ENCODE measurements around the gene ST3GAL3.

ST3GAL3 gene

DNA sequence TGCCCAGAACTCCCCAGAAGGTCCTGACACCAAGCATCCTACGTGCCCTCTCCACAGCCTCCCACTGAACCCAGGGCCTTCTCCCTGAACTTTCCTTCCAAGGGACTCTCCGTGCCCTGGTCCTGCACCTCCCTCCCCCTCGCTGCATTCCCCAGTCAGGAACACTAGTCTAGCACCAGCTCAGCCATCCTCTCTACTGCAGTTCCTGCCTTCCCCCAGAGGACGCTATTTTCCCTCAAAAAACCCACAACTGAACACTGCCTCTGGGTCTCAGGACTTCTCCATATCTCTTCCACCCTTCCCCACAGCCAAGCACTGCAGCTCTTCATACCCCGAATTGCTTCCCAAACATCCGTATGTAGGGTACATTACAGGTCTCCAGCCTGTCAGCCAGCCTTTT lies 213.7 kb downstream of the ST3GAL3 start:
- DNase-seq: no peak

DNA sequence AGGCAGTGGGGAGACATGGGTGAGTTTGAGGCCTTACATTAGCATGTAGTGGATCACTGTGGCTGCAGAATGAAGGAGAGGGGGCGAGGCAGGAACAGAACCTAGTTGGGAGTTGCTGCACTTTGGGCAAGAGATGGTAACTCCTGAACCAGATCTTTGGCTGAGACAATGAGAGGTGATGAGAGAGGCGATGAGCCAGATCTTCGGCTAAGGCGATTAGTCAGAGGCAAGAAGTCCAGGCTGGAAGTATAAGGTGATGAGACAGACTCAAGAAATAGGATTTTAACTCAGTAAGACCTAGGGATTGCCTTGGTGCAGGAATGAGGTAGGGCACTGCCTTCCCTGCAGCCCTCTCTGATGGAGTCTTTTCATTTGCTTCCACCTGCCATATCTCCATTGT lies 217.2 kb downstream of the ST3GAL3 start:
- DNase-seq: no peak

DNA sequence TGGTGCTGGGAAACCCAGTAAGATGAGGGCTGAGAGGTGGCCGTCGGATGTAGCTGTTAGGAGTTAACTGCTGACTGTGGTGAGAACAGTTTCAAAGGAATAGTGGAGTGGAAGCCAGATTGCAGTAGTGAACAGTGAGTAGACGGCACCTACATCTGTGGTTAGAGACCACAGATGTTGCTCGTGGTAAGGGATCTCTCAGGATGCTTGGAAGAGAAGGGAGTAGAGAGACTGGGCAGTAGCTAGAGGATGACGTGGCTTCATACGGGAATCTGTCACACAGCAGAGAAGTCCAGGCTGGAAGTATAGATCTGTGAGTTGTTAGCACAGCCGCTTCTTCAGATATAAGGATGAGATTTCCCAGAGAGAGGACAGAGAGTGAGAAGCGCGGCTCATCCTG lies 218.5 kb downstream of the ST3GAL3 start:
- no peak for DNase-seq

DNA sequence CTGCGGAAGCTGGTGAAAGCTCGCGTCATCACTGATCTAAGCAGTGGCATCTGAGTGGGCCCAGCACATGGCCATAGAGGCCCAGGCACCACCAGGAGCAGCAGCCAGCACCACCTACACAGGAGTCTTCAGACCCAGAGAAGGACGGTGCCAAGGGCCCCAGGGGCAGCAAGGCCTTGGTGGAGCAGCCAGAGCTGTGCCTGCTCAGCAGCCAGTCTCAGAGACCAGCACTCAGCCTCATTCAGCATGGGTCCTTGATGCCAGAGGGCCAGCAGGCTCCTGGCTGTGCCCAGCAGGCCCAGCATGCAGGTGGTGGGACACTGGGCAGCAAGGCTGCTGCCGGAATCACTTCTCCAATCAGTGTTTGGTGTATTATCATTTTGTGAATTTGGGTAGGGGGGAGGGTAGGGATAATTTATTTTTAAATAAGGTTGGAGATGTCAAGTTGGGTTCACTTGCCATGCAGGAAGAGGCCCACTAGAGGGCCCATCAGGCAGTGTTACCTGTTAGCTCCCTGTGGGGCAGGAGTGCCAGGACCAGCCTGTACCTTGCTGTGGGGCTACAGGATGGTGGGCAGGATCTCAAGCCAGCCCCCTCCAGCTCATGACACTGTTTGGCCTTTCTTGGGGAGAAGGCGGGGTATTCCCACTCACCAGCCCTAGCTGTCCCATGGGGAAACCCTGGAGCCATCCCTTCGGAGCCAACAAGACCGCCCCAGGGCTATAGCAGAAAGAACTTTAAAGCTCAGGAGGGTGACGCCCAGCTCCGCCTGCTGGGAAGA lies 223.0 kb downstream of the ST3GAL3 start:
- no peak for DNase-seq

DNA sequence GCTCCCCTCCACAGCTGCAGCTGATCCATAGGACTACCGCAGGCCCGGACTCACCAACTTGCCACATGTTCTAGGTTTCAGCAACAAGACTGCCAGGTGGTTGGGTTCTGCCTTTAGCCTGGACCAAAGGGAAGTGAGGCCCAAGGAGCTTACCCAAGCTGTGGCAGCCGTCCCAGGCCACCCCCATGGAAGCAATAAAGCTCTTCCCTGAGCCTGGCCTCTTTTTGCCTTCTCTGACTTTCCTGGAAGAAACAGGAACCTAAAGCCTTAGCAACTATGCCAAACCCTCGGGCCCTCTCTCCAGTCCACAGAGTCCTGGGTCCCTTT lies 223.6 kb downstream of the ST3GAL3 start:
- no peak for DNase-seq

DNA sequence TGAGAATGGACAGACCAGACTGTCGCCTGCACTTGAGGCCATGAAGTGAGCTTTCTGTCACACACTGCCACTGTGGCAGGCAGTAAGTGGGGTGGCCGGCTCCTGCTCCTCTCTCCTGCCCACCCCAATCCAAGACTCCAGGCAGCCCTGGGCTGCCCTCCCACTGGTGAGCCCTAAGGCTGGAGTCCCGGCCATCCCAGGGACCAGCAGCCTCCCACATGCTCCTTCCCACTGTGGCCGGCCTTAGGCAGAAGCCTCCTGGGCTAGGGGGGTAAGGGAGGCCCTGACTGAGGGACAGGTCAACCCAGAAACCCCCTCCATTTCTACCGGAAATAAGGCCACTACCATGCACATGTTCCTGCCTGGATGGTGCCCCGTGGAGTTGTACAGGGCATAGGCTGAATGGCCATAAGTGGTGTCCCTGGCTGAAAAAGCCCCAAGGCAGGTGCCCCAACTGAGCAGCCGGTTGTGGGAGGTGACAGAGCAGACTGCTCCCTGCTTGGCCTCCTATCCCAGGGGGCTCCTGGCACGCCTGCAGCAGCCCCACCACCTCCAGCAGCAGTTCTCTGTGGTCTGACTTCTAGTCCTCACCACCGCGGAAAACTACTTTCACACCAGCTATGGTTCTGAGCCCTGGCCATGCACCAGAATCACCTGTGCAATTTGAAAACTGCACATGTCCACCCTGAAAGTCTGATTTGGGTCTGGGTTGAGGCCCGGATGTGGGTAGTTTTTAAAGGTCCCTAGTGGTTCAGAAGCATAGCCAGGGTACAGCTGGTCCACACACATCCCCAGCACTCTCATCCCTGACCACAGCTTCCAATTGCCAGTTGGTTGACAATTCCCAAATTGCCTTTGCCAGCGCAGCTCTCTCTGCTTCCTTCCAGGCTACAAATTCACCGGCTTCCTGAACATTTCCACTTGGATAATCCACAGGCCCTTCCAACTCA lies 224.7 kb downstream of the ST3GAL3 start:
- no peak for DNase-seq

DNA sequence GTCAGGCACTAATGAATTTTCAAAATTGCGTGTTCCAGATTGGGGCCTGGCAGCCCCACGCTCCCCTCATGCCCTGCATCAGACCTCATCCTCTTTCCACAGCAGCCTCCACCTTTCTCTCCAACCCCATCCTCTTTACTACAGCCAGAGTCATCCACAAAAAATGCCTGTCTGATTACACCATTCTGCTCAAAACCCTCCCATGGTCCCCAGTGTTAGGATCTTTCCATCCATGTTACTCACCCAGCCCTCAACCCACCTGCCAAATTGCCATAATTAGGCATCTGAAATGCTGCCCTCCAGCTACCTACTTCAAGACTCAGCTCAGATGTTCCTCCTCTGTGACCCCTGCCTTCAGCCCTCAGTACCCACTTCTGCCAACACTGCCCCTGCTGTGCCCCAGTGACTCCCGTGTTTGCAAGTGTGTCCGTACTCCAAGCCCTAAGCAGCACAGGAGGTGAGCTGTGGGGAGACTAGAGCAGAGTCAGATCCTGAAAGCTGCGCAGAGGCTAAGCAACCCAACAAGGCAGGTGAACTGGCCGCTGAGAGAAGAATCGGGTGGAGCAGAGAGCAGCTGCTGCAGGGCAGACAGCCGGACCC lies 225.6 kb downstream of the ST3GAL3 start:
- DNase-seq: no peak

DNA sequence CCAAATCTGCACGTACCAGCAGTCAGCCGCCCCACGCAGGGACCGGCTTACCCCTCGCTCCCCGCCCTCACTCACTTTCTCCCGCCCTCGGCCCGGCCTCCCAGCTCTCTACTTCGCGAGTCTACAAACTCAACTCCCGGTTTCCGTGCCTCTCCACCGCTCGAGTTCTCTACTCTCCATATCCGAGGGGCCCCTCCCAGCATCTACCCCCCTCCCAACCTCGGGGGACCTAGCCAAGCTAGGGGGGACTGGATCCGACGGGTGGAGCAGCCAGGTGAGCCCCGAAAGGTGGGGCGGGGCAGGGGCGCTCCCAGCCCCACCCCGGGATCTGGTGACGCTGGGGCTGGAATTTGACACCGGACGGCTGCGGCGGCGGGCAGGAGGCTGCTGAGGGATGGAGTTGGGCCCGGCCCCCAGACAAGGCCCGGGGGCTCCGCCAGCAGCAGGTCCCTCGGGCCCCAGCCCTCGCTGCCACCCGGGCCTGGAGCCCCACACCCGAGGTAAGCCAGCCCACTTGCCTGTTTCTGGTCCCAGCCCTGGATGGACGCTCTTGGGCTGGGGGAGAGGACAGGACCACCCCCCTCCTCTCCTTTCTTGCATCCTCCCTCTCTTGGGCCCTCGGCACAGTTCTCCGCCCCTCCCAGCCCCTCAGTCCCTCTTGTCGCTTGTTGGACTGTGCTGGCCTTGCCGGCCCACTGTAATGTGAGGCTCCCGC lies 226.2 kb downstream of the ST3GAL3 start, which contains the start of gene ARTN:
Gene ARTN (plus strand): TSS at position 416 of the 715 bp plus-strand sequence. CDS start 1,856 bp downstream, outside the sequence.
- DNase-seq: no peak

DNA sequence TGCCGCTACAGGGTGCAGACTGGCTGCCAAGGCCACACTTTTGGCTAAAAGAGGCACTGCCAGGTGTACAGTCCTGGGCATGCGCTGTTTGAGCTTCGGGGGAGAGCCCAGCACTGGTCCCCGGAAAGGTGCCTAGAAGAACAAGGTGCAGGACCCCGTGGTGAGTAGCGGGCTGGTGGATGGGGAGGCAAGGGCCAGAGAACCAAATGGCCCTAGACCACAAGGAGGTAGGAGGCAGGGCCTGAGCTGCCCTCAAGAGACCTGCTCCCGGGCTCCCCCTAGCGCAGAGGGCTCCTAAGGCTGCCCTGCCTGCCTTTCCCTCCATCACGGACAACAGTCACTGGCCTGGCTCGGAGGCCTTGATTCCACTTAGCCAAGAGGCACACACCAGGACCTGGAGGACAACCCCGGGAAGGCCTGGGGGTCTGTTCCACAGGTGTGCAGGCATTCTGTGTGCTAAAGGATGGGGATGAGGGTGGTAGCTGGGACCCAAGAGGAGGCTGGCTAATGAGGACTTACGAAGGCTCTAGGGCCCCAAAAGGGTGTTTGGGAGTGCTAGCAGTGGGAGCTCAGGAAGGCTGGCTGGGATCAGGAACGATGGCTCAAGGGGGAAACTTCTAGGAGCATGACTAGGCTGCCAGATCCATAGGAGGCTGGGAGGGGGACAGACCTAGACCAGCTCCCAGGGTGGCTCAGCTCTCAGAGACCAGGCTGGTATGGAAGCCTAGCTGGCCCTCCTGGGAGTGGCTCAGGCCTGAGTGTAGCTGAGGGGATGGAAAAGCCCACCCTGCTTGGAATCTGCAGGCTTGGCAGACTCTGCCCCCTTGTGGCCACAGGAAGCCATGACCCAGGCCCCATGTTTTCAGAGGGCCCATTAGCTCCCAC lies 227.0 kb downstream of the ST3GAL3 start:
- DNase-seq: peak in 3 of 5 donors; percentile 21 to 40 (median 32)

DNA sequence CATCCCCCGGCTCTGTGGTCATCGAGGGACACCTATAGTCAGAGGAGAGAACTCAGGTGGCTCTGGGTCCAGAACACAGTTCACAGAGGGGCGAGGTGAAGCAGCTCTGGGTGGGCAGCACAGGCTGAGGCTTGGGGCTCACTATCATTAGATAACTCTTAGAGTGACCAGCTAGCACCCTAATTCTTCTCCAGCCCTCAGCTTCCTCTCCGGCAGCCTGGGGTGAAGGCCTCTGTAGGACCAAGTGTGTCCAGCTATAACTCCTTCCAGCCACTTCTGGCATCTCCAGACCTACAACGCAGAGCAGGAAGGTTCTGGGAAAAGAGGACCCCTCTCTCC lies 227.6 kb downstream of the ST3GAL3 start:
- DNase-seq: no peak

DNA sequence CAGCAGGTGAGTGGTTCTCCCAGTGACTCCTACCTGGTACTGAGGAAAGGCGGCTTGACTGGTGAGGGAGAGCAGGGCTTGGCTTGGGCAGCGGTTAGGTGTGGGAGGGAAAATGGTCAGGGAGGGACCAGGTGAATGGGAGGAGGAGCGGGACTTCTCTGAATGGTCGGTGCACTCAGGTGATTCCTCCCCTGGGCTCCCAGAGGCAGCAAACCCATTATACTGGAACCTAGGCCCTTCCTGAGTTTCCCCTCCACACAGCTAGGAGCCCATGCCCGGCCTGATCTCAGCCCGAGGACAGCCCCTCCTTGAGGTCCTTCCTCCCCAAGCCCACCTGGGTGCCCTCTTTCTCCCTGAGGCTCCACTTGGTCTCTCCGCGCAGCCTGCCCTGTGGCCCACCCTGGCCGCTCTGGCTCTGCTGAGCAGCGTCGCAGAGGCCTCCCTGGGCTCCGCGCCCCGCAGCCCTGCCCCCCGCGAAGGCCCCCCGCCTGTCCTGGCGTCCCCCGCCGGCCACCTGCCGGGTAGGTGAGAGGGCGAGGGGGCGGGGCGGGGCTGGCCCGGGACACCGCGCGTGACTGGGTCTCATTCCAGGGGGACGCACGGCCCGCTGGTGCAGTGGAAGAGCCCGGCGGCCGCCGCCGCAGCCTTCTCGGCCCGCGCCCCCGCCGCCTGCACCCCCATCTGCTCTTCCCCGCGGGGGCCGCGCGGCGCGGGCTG lies 228.5 kb downstream of the ST3GAL3 start:
- DNase-seq: no peak

DNA sequence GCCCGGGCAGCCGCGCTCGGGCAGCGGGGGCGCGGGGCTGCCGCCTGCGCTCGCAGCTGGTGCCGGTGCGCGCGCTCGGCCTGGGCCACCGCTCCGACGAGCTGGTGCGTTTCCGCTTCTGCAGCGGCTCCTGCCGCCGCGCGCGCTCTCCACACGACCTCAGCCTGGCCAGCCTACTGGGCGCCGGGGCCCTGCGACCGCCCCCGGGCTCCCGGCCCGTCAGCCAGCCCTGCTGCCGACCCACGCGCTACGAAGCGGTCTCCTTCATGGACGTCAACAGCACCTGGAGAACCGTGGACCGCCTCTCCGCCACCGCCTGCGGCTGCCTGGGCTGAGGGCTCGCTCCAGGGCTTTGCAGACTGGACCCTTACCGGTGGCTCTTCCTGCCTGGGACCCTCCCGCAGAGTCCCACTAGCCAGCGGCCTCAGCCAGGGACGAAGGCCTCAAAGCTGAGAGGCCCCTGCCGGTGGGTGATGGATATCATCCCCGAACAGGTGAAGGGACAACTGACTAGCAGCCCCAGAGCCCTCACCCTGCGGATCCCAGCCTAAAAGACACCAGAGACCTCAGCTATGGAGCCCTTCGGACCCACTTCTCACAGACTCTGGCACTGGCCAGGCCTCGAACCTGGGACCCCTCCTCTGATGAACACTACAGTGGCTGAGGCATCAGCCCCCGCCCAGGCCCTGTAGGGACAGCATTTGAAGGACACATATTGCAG lies 229.3 kb downstream of the ST3GAL3 start:
- DNase-seq: peak in 1 of 5 donors; percentile 29

DNA sequence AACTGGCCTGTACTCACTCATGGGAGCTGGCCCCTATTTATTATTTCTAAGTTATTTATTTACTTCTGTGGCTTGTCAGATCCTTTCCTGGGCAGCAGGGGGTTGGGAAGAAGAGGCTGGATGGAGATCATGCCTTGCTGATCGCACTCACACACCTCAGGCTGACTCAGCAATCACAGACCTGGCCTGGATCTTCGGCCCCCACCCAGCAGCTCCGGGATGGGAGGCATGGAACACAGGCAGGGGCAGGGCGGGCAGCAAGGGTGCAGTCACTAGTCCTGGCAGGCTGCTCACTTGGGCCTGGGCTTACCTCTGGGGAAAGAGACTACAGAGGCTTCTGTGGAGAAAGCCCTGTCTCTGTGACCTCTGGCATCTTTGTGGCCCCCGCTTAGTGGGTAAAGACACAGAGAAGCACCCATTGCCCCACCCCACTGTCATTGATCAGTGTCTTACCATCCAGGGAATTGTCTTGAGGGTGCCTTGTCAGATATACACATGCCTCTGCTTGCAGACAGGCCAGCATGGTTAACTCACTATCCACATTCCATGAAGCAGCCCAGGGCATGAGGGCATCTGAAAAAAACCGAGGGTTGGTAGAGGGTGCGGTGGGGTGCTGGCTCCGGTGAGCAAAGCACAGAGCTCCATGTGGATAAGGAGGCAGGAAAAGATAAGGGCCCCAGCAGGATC lies 230.0 kb downstream of the ST3GAL3 start:
- no peak for DNase-seq

DNA sequence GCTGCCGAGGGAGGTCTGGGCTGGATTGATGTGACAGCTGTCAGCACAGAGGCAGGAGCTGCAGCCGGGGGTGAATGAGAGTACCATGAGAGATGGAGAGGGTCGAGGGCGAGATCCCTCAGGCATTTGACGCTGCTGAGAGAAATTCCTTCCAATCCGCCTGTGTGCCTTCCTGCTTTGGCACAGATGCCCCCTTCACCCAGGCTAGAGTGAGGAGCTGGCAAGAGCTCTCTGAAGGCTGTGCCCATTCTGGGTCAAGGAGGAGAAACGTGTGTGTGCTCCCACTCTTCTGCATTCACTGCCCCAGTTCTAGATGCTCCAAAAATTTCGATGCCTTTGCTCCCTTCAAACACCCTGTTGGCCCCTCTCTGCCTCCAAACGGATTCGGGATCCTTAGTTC lies 231.0 kb downstream of the ST3GAL3 start:
- DNase-seq: no peak

DNA sequence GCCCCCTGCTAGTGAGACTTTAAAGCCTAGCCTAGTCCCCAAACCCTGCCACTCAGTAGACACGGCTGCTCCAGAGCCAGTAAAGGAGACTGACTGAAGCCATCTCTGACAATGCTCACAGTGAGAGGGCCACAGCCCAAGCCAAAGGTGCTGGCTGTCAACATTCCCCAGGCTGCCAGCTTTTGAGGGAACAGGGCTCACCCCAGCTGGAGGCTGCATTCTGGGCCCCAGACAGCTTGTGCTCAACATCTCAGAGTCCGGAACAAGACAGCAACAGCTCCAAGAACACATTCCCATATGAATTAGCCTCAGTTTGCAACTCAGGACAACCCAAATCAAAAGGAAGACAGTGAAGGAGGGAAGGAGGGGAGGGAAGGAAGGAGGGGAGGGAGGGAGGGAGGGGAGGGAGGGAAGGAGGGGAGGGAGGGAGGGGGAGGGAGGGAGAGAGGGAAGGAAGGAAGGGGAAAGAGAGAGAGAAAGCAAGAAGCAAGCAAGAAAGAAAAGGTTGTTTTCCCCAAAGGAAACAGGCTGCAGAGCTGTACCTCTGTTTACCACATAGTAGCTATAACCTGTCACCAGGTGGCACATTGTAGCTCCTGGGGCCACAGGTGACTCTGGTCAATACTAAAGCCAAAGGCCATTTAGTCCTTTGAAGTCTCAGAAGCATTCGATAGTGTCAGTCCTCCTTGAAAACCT lies 231.7 kb downstream of the ST3GAL3 start:
- no peak for DNase-seq

DNA sequence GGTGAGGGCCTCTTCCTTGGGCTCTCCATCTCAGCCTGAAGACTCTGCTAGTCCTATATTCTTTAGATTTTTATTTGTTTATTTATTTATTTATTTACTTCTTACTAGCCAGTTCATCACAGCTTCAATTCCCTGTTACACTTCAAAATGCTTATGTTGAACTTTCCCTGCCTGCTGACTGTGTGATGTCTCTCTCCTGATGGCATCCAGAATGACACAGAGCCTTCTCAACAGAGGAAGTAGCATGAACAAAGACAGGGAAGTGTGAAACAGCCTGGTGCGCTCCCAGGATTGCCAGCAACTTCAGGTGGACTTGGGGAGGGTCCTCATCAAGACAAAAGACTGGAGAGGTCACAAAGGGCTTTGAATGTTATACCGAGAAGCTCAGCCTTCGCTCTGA lies 235.1 kb downstream of the ST3GAL3 start:
- DNase-seq: no peak

DNA sequence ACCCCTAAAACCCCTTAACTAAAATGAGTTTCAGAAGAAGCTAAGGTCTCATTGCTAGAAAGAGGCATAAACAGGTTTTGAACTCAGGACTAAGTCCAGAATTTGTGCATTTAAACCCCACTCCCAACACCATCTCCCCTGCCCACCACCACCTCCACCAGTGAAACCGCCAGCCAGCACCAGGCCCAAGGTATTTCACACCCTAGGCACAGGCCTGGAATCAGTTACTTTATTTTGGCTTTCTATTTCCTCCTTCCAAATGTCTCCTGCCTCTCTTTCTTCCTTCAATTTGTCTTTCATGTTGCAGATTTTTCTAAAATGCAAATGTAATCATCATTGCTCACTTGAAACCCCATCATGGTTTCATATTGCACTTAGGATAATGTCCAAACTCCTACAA lies 237.5 kb downstream of the ST3GAL3 start:
- no peak for DNase-seq

DNA sequence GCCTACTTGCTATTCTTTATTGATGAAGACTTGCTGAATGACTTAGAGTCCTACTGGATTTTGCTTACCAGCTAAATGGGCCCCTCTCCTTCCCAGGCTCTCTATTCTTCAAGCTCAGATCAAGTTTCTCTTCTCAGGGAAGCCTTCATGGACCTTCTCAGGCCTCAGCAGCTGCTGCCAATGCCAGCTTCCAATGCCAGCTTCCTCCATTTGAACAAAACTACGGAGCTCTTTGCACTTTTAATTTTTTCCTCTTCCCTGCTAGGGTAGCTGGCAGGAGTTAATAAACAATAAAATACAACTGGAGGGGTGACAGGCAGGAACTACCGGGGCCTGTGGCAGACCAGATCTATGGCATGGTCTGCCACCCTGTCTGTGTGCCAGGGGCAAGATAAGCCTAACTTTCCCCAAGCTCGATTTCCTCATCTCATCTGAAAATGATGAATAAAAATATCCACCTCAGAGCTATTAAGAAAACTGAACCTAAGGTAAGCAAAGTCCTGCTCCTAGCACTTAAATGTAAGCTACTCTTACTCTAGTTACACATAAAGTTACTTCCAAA lies 238.4 kb downstream of the ST3GAL3 start:
- no peak for DNase-seq
